Measurements from ENCODE around the gene CAPN7. TPM values are rescaled to one million over a fixed set of nuclear protein-coding genes. Genes with fewer than 3 reads are reported as not detected.

The CAPN7 gene
- total RNA-seq, 2 experiments from 2014 or later = 51.8 to 52.3 TPM

- no peaks in the 10 kb centered on the region for H3K9me3 Mint-ChIP-seq
- ATAC-seq (ENCODE audit: low read depth) (no peak), DNase-seq (no peak)
- no peaks in the 10 kb centered on the region for H3K27me3 Mint-ChIP-seq
- no peak overlapping the region for H3K27ac Mint-ChIP-seq
- H3K36me3 Mint-ChIP-seq = peaks cover 3% of the 10 kb centered on the region
- peak overlapping the region; percentile 83 for H3K4me3 Mint-ChIP-seq
- H3K4me1 Mint-ChIP-seq = peaks cover 22% of the 10 kb centered on the region
- POLR2A ChIA-PET = interaction anchor here (0.6 to 1.2 kb wide), 3 partner anchors 89 to 238 kb away, joined by 3 to 5 read pairs (median 5); partner anchors contain the start of gene RBSN
These were observed 1.9 kb downstream of the CAPN7 start for GRCh38 chr3:15207836-15208504.

GRCh38 chr3:15211937-15212336, 5.9 kb downstream of the CAPN7 start:
- no peak overlapping the region for H3K4me3 Mint-ChIP-seq
- H3K36me3 Mint-ChIP-seq = peaks cover 19% of the 10 kb centered on the region
- no peak overlapping the region for H3K27ac Mint-ChIP-seq
- DNase-seq = no peak
- H3K9me3 Mint-ChIP-seq = no peaks in the 10 kb centered on the region
- peaks cover 13% of the 10 kb centered on the region for H3K4me1 Mint-ChIP-seq
- ATAC-seq (ENCODE audit: low read depth) = no peak
- POLR2A ChIA-PET = no interaction called here
- H3K27me3 Mint-ChIP-seq = no peaks in the 10 kb centered on the region

- ATAC-seq (ENCODE audit: low read depth) = no peak
- no peak for DNase-seq
- H3K9me3 Mint-ChIP-seq = no peaks in the 10 kb centered on the region
- peaks cover 39% of the 10 kb centered on the region for H3K36me3 Mint-ChIP-seq
- no peak overlapping the region for H3K27ac Mint-ChIP-seq
- POLR2A ChIA-PET = no interaction called here
- no peaks in the 10 kb centered on the region for H3K27me3 Mint-ChIP-seq
- peaks cover 2% of the 10 kb centered on the region for H3K4me1 Mint-ChIP-seq
- H3K4me3 Mint-ChIP-seq = no peak overlapping the region
These were observed 8.7 kb downstream of the CAPN7 start for GRCh38 chr3:15214758-15215157.

GRCh38 chr3:15215996-15216395, 9.9 kb downstream of the CAPN7 start:
- H3K4me1 Mint-ChIP-seq = no peaks in the 10 kb centered on the region
- H3K27me3 Mint-ChIP-seq = no peaks in the 10 kb centered on the region
- H3K9me3 Mint-ChIP-seq = no peaks in the 10 kb centered on the region
- H3K36me3 Mint-ChIP-seq = peaks cover 46% of the 10 kb centered on the region
- DNase-seq (no peak), ATAC-seq (ENCODE audit: low read depth) (no peak)
- POLR2A ChIA-PET = no interaction called here
- no peak overlapping the region for H3K27ac Mint-ChIP-seq
- H3K4me3 Mint-ChIP-seq = no peak overlapping the region

GRCh38 chr3:15216501-15216900, 10.5 kb downstream of the CAPN7 start:
- peaks cover 47% of the 10 kb centered on the region for H3K36me3 Mint-ChIP-seq
- H3K27me3 Mint-ChIP-seq = no peaks in the 10 kb centered on the region
- no peaks in the 10 kb centered on the region for H3K4me1 Mint-ChIP-seq
- ATAC-seq (ENCODE audit: low read depth) = no peak
- POLR2A ChIA-PET = no interaction called here
- no peaks in the 10 kb centered on the region for H3K9me3 Mint-ChIP-seq
- H3K4me3 Mint-ChIP-seq = no peak overlapping the region
- DNase-seq = no peak
- H3K27ac Mint-ChIP-seq = no peak overlapping the region

- H3K27me3 Mint-ChIP-seq = no peaks in the 10 kb centered on the region
- peaks cover 47% of the 10 kb centered on the region for H3K36me3 Mint-ChIP-seq
- no peak overlapping the region for H3K27ac Mint-ChIP-seq
- no peaks in the 10 kb centered on the region for H3K4me1 Mint-ChIP-seq
- DNase-seq (no peak), ATAC-seq (ENCODE audit: low read depth) (no peak)
- POLR2A ChIA-PET = interaction anchor here (0.6 kb wide), 1 partner anchor 15 kb away, joined by 3 read pairs; no protein-coding TSS in a partner anchor
- no peak overlapping the region for H3K4me3 Mint-ChIP-seq
- no peaks in the 10 kb centered on the region for H3K9me3 Mint-ChIP-seq
These were observed 11.1 kb downstream of the CAPN7 start for GRCh38 chr3:15217011-15217671.

- peaks cover 48% of the 10 kb centered on the region for H3K36me3 Mint-ChIP-seq
- POLR2A ChIA-PET = no interaction called here
These were observed 11.8 kb downstream of the CAPN7 start for GRCh38 chr3:15217841-15218267.

GRCh38 chr3:15218689-15219088, 12.6 kb downstream of the CAPN7 start:
- Mint-ChIP-seq H3K27ac (no peak overlapping the region), H3K27me3 (no peaks in the 10 kb centered on the region), H3K4me1 (no peaks in the 10 kb centered on the region), H3K36me3 (peaks cover 46% of the 10 kb centered on the region), H3K4me3 (no peak overlapping the region), H3K9me3 (no peaks in the 10 kb centered on the region)
- DNase-seq (no peak), ATAC-seq (ENCODE audit: low read depth) (no peak)
- POLR2A ChIA-PET = no interaction called here

More at GRCh38 chr3:15217841-15218267, 11.8 kb downstream of the CAPN7 start:
- H3K4me1 Mint-ChIP-seq = no peaks in the 10 kb centered on the region
- H3K4me3 Mint-ChIP-seq = no peak overlapping the region
- H3K27me3 Mint-ChIP-seq = no peaks in the 10 kb centered on the region
- H3K9me3 Mint-ChIP-seq = no peaks in the 10 kb centered on the region
- DNase-seq = no peak
- H3K27ac Mint-ChIP-seq = no peak overlapping the region
- ATAC-seq (ENCODE audit: low read depth) = no peak

GRCh38 chr3:15220056-15220455, 14.0 kb downstream of the CAPN7 start:
- POLR2A ChIA-PET = interaction anchor here (0.5 to 0.6 kb wide), 2 partner anchors 10 to 14 kb away, joined by 3 to 6 read pairs; partner anchors contain the start of gene CAPN7

GRCh38 chr3:15220661-15221060, 14.6 kb downstream of the CAPN7 start:
- POLR2A ChIA-PET = no interaction called here

More at GRCh38 chr3:15220056-15220455, 14.0 kb downstream of the CAPN7 start:
- ATAC-seq (ENCODE audit: low read depth) (no peak), DNase-seq (no peak)
- H3K4me1 Mint-ChIP-seq = no peaks in the 10 kb centered on the region
- peaks cover 42% of the 10 kb centered on the region for H3K36me3 Mint-ChIP-seq
- H3K27ac Mint-ChIP-seq = no peak overlapping the region
- H3K27me3 Mint-ChIP-seq = no peaks in the 10 kb centered on the region
- no peaks in the 10 kb centered on the region for H3K9me3 Mint-ChIP-seq
- H3K4me3 Mint-ChIP-seq = no peak overlapping the region

GRCh38 chr3:15221574-15222217, 15.7 kb downstream of the CAPN7 start:
- DNase-seq (no peak), ATAC-seq (ENCODE audit: low read depth) (no peak)
- Mint-ChIP-seq H3K9me3 (no peaks in the 10 kb centered on the region), H3K27me3 (no peaks in the 10 kb centered on the region), H3K36me3 (peaks cover 36% of the 10 kb centered on the region), H3K4me1 (no peaks in the 10 kb centered on the region), H3K27ac (no peak overlapping the region), H3K4me3 (no peak overlapping the region)
- POLR2A ChIA-PET = no interaction called here

More at GRCh38 chr3:15220661-15221060, 14.6 kb downstream of the CAPN7 start:
- Mint-ChIP-seq H3K36me3 (peaks cover 40% of the 10 kb centered on the region), H3K27ac (no peak overlapping the region), H3K4me1 (no peaks in the 10 kb centered on the region), H3K4me3 (no peak overlapping the region), H3K9me3 (no peaks in the 10 kb centered on the region), H3K27me3 (no peaks in the 10 kb centered on the region)
- no peak for DNase-seq
- ATAC-seq (ENCODE audit: low read depth) = no peak

GRCh38 chr3:15223685-15224572, 17.9 kb downstream of the CAPN7 start:
- no peak overlapping the region for H3K4me3 Mint-ChIP-seq
- ATAC-seq (ENCODE audit: low read depth) = no peak
- no peaks in the 10 kb centered on the region for H3K4me1 Mint-ChIP-seq
- H3K36me3 Mint-ChIP-seq = peaks cover 21% of the 10 kb centered on the region
- H3K9me3 Mint-ChIP-seq = no peaks in the 10 kb centered on the region
- no peaks in the 10 kb centered on the region for H3K27me3 Mint-ChIP-seq
- no peak overlapping the region for H3K27ac Mint-ChIP-seq
- DNase-seq = no peak
- POLR2A ChIA-PET = no interaction called here

- no peaks in the 10 kb centered on the region for H3K27me3 Mint-ChIP-seq
- H3K4me3 Mint-ChIP-seq = no peak overlapping the region
- DNase-seq (no peak), ATAC-seq (ENCODE audit: low read depth) (no peak)
- no peaks in the 10 kb centered on the region for H3K4me1 Mint-ChIP-seq
- POLR2A ChIA-PET = no interaction called here
- no peak overlapping the region for H3K27ac Mint-ChIP-seq
- H3K36me3 Mint-ChIP-seq = peaks cover 8% of the 10 kb centered on the region
- H3K9me3 Mint-ChIP-seq = no peaks in the 10 kb centered on the region
These were observed 22.1 kb downstream of the CAPN7 start for GRCh38 chr3:15228147-15228546.
